ENCODE data around the gene PARP16. TPM values are rescaled to one million over a fixed set of nuclear protein-coding genes. Genes with fewer than 3 reads are reported as not detected.

PARP16 gene
- total and polyA plus RNA-seq, 3 donors from 2014 or later, result 12.3 to 30.9 (median 24.3) TPM

DNA sequence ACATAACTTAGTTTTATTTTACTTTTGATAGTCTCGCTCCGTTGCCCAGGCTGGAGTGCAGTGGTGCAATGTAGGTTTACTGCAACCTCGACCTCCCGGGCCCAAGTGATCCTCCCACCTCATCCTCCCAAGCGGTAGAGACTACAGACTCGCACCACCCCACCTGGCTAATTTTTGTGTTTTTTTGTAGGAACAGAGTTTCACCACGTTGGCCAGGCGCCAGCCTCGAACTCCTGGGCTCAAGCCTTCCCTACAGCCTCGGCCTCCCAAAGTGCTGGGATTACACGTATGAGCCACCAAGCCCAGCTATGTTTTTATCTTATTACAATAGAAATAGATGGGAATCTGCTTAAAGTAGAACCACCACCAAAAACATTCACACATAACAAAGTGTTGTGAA, 12.0 kb upstream of the PARP16 start:
- no peaks in the 10 kb centered on the region for H3K27me3 ChIP-seq
- DNase-seq, result no peak
- H3K36me3 ChIP-seq (ENCODE audit: low read depth, missing control alignments), result no peaks in the 10 kb centered on the region
- peaks cover 12% of the 10 kb centered on the region for H3K4me1 ChIP-seq
- WGBS, 2 donors, result 53 to 62% methylated on average over 11 of the region's 11 CpGs
- no peaks in the 10 kb centered on the region for H3K9me3 ChIP-seq
- no peak overlapping the region for H3K27ac ChIP-seq
- no peak for TF ChIP-seq CTCF (IDR thresholded peaks at IDR 0.05)
- TF ChIP-seq POLR2A (IDR thresholded peaks at IDR 0.05), result no peak
- intact Hi-C loops (cut with DNase I; ENCODE audit: low total_unique reads), result no loop called here
- H3K4me3 ChIP-seq, result no peak overlapping the region

- Histone ChIP-seq H3K27me3 (no peaks in the 10 kb centered on the region), H3K36me3 (ENCODE audit: low read depth, missing control alignments) (no peaks in the 10 kb centered on the region), H3K4me3 (no peak overlapping the region), H3K9me3 (no peaks in the 10 kb centered on the region), H3K4me1 (peaks cover 8% of the 10 kb centered on the region), H3K27ac (no peak overlapping the region)
- DNase-seq, result no peak
- TF ChIP-seq POLR2A (IDR thresholded peaks at IDR 0.05) (no peak), CTCF (IDR thresholded peaks at IDR 0.05) (no peak)
- intact Hi-C loops (cut with DNase I; ENCODE audit: low total_unique reads), result no loop called here
- 75 to 78% methylated on average over 1 of the region's 1 CpG for WGBS, 2 donors
Observed at GRCh38 chr15:65292938-65293518, 6.3 kb upstream of the PARP16 start.

DNA sequence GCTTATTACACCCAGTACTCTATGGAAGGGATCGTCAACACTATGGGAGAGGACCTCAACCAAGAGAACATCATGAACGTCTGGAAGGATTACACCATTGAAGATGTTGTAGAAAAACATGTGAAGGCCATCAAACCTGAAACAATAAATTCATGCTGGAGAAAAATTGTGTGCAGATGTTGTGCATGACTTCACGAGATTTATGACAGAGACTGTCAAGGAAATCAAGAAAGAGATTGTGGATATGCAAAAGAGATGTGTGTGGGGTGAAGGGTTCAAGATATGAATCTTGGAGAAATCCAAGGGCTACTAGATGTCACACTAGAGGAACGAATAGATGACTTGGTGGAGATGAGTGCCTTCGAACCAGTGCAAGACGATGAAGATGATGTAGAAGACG, 3.5 kb upstream of the PARP16 start:
- TF ChIP-seq CTCF (IDR thresholded peaks at IDR 0.05), result no peak
- no peak for TF ChIP-seq POLR2A (IDR thresholded peaks at IDR 0.05)
- no peaks in the 10 kb centered on the region for H3K36me3 ChIP-seq (ENCODE audit: low read depth, missing control alignments)
- no peak overlapping the region for H3K27ac ChIP-seq
- intact Hi-C loops (cut with DNase I; ENCODE audit: low total_unique reads), result no loop called here
- peaks cover 4% of the 10 kb centered on the region for H3K4me1 ChIP-seq
- no peaks in the 10 kb centered on the region for H3K9me3 ChIP-seq
- no peaks in the 10 kb centered on the region for H3K27me3 ChIP-seq
- no peak overlapping the region for H3K4me3 ChIP-seq
- 88 to 90% methylated on average over 7 of the region's 7 CpGs for WGBS, 2 donors
- DNase-seq, result no peak

DNA sequence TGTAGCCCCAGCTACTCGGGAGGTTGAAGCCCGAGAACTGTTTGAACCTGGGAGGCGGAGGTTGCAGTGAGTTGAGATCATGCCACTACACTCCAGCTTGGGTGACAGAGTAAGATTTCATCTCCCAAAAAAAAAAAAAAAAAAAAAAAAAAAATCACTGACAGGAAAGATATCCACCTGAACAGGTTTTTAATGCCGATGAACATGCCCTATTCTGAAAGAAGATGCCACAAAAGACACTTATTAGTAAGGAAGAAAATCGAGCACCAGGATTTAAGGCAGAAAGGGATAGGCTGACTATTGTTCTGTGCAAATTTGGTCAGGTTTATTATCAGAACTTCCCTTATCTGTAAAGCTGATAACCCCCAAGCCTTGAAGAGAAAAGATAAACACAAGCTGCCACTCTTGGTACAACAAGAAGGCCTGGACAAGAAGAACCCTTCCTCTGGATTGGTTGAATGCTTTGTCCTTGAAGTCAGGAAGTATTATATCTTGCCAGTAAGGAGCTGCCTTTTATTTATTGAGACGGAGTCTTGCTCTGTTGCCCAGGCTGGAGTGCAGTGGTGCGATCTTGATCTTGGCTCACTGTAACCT, 2.7 kb upstream of the PARP16 start:
- Histone ChIP-seq H3K9me3 (no peaks in the 10 kb centered on the region), H3K4me3 (no peak overlapping the region)
- 68 to 83% methylated on average over 7 of the region's 7 CpGs for WGBS, 2 donors

More for the DNA sequence above, 2.7 kb upstream of the PARP16 start:
- intact Hi-C loops (cut with DNase I; ENCODE audit: low total_unique reads), result no loop called here
- Histone ChIP-seq H3K27ac (no peak overlapping the region), H3K4me1 (peaks cover 4% of the 10 kb centered on the region), H3K36me3 (ENCODE audit: low read depth, missing control alignments) (no peaks in the 10 kb centered on the region), H3K27me3 (no peaks in the 10 kb centered on the region)
- TF ChIP-seq CTCF (IDR thresholded peaks at IDR 0.05) (no peak), POLR2A (IDR thresholded peaks at IDR 0.05) (no peak)
- no peak for DNase-seq

All from testis (tissue), 3 donors.